Retinal pigment epithelial cell (primary cell): ENCODE results near the gene ADAR.

Source experiments
- DNase-seq: peaks from one replicate; pipeline ENCODE4 v3.0.0-alpha.2; 2010; ENCODE audit warnings: low read depth
- H3K4me3 ChIP-seq: 2 replicates; pipeline ENCODE4 v1.5.1; 2011; ENCODE audit warnings: mild to moderate bottlenecking, low read length, control low read depth, moderate library complexity
- CTCF ChIP-seq: conservative IDR thresholded peaks from 2 replicates; pipeline ENCODE4 v1.5.1; 2011; ENCODE audit warnings: low read depth, low read length, control low read depth, inconsistent platforms

Gene ADAR

GRCh38 chr1:154575147-154575927 lies 32.6 kb downstream of the ADAR start:
- no peak for DNase-seq
- H3K4me3 ChIP-seq: no peak overlapping the region
- TF ChIP-seq CTCF: no peak

GRCh38 chr1:154574716-154575115 lies 33.3 kb downstream of the ADAR start:
- no peak overlapping the region for H3K4me3 ChIP-seq
- no peak for TF ChIP-seq CTCF
- DNase-seq: no peak

GRCh38 chr1:154573168-154573510 lies 34.8 kb downstream of the ADAR start:
- H3K4me3 ChIP-seq: no peak overlapping the region
- DNase-seq: no peak
- TF ChIP-seq CTCF: no peak

- TF ChIP-seq CTCF: no peak
- no peak overlapping the region for H3K4me3 ChIP-seq
- no peak for DNase-seq
Measured at GRCh38 chr1:154572468-154573167, 35.4 kb downstream of the ADAR start.

GRCh38 chr1:154571964-154572288 lies 36.1 kb downstream of the ADAR start:
- no peak overlapping the region for H3K4me3 ChIP-seq
- no peak for TF ChIP-seq CTCF
- DNase-seq: no peak

- TF ChIP-seq CTCF: no peak
- H3K4me3 ChIP-seq: no peak overlapping the region
- no peak for DNase-seq
Measured at GRCh38 chr1:154571244-154571963, 36.6 kb downstream of the ADAR start.
